ENCODE results near the gene TARS2.

Gene TARS2

DNA sequence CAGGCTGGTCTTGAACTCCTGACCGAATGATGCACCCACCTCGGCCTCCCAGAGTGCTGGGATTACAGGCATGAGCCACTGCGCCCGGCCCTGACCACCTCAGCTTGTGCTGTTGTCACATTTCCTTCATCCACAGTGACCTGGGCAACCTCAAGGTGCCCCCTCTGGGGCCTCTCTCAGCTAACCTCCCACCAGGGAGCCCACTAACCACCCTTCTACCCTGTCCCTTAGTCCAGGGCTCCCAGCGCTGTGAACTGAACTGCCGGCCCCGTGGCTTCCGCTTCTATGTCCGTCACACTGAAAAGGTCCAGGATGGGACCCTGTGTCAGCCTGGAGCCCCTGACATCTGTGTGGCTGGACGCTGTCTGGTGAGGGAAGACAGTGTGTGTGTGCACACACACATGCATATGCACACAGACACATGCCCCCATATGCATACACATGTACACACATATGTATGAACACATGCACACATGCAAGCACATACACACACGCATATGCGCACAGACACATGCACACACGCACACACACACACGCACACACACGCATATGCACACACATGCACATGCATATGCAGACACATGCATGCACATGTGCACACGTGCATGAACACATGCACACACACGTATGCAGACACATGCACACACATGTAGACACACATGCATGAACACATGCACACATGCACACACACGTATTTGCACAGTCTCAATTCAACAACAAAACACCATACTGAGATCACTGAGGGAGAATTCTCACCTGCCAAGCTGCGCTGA lies 68.2 kb downstream of the TARS2 start:
- DNase-seq (ENCODE audit: low spot score): no peak

DNA sequence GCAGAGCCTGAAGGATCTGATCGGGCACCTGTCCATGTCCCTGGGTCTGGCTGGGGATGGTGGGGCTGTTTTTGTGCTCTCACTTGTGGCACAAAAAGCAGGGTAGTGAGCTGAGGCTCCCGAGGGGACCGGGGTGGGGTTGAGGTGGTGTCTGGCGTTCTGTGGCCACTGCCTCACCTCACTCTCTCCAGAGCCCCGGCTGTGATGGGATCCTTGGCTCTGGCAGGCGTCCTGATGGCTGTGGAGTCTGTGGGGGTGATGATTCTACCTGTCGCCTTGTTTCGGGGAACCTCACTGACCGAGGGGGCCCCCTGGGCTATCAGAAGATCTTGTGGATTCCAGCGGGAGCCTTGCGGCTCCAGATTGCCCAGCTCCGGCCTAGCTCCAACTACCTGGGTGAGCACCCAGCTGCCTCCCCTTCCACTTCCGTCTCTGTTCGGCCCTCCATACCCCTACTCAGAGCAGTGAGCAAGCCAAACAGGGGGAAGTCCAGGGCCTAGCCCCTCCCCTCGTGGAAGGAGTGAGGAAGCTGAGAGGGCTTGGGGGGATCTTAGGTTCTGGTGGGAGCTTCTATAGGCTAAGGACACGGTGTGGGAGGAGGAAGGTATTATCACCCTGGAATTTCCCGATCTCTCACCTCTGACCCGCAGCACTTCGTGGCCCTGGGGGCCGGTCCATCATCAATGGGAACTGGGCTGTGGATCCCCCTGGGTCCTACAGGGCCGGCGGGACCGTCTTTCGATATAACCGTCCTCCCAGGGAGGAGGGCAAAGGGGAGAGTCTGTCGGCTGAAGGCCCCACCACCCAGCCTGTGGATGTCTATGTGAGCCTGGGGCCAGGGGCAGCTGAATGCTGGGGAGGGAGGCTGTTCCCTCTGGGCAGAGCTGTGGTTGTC lies 69.0 kb downstream of the TARS2 start:
- DNase-seq (ENCODE audit: low spot score): no peak

DNA sequence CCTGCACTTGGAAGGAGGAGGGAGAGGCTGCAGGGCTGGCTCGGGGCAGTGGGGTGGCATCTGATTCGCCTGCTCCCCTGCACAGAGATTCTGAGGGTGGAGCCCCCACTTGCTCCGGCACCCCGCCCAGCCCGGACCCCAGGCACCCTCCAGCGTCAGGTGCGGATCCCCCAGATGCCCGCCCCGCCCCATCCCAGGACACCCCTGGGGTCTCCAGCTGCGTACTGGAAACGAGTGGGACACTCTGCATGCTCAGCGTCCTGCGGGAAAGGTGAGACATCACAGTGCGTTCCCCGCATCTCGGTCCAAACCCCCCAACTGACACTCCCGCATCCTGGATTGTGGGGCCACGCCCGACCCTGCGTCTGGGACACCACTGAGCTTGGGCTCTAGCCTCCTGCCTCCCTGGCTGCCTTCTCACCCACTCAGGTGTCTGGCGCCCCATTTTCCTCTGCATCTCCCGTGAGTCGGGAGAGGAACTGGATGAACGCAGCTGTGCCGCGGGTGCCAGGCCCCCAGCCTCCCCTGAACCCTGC lies 69.9 kb downstream of the TARS2 start:
- DNase-seq (ENCODE audit: low spot score): no peak
